Fibroblast of skin of right biceps (primary cell): ENCODE data around the gene NXPE3.
"Not testable (repeated sequence)": the region's sequence is repeated elsewhere in the genome, so short reads cannot be mapped to it uniquely, and the experiment has no call there.

Experiments
- DNase-seq: peaks from one replicate; pipeline ENCODE4 v3.0.0-alpha.2; 2013

NXPE3 gene

GRCh38 chr3:101779047-101779821 is at the start of gene NXPE3:
Gene NXPE3, plus strand, starts transcription at chr3:101779211. Its CDS starts 6,386 bp downstream, at chr3:101785597.
- DNase-seq = peak; percentile 79

GRCh38 chr3:101729586-101729985 is 49.4 kb upstream of the NXPE3 start:
- DNase-seq = no peak

GRCh38 chr3:101730839-101731238 is 48.2 kb upstream of the NXPE3 start:
- no peak for DNase-seq

GRCh38 chr3:101732240-101732641 is 46.8 kb upstream of the NXPE3 start:
- DNase-seq = no peak

GRCh38 chr3:101735833-101736232 is 43.2 kb upstream of the NXPE3 start:
- no peak for DNase-seq

GRCh38 chr3:101741914-101742313 is 37.1 kb upstream of the NXPE3 start:
- DNase-seq = not testable (repeated sequence)

- no peak for DNase-seq
Measured at GRCh38 chr3:101744811-101745210, 34.2 kb upstream of the NXPE3 start.

- DNase-seq = not testable (repeated sequence)
Measured at GRCh38 chr3:101745934-101746333, 33.1 kb upstream of the NXPE3 start.

GRCh38 chr3:101753386-101754113 is 25.5 kb upstream of the NXPE3 start:
- not testable (repeated sequence) for DNase-seq

GRCh38 chr3:101758224-101758623 is 20.8 kb upstream of the NXPE3 start:
- DNase-seq = no peak

- DNase-seq = peak; percentile 11
Measured at GRCh38 chr3:101762041-101762646, 16.9 kb upstream of the NXPE3 start.

- not testable (repeated sequence) for DNase-seq
Measured at GRCh38 chr3:101777745-101778281, 1.2 kb upstream of the NXPE3 start.

GRCh38 chr3:101778385-101779046 is 495 bp upstream of the NXPE3 start:
- DNase-seq = no peak

GRCh38 chr3:101779822-101780381 is 891 bp downstream of the NXPE3 start:
- peak; percentile 30 for DNase-seq

GRCh38 chr3:101780661-101781060 is 1.6 kb downstream of the NXPE3 start:
- peak; percentile 75 for DNase-seq

- DNase-seq = peak; percentile 24
Measured at GRCh38 chr3:101781166-101781565, 2.2 kb downstream of the NXPE3 start.

GRCh38 chr3:101784855-101785613 is 6.0 kb downstream of the NXPE3 start:
- DNase-seq = no peak

- DNase-seq = no peak
Measured at GRCh38 chr3:101791778-101792177, 12.8 kb downstream of the NXPE3 start.

- no peak for DNase-seq
Measured at GRCh38 chr3:101796077-101796680, 17.2 kb downstream of the NXPE3 start.

GRCh38 chr3:101801174-101801573 is 22.2 kb downstream of the NXPE3 start:
- DNase-seq = no peak

GRCh38 chr3:101802179-101802578 is 23.2 kb downstream of the NXPE3 start:
- DNase-seq = no peak
